GM12878 (cell line): ENCODE results near the gene SLC6A11. TPM values are rescaled to one million over a fixed set of nuclear protein-coding genes. Genes with fewer than 3 reads are reported as not detected.

Experiments used
- ATAC-seq: fragments of 200-7000 bp; cut with Tn5 transposase; 3 replicates; pipeline ENCODE4 v1.9.1; 2020; ENCODE audit warnings: mild to moderate bottlenecking, moderate library complexity
- Bru-seq: library from RNA; stranded (reverse); fragments of 400-500 nt; gene quantifications from one replicate; lab custom pipeline; 2021; lab: Mats Ljungman, UMichigan
- BruChase-seq, 2 experiments: library from RNA; stranded (reverse); fragments of 400-500 nt; gene quantifications; one replicate each; lab custom pipeline; 2021; lab: Mats Ljungman, UMichigan
- BruUV-seq: library from RNA; stranded (reverse); fragments of 400-500 nt; replicated peaks from 2 replicates; lab custom pipeline; 2021; lab: Mats Ljungman, UMichigan
- CTCF ChIA-PET: fragments of 300-600 bp; sonication (Branson Sonifier 250); formaldehyde crosslinking; extraction: SDS; loops from one replicate; lab custom pipeline; 2021; ENCODE audit warnings: inconsistent platforms; lab: Yijun Ruan, JAX
- POLR2A ChIA-PET: fragments of 350-600 bp; formaldehyde crosslinking; extraction: SDS; loops from one replicate; lab custom pipeline; 2021; ENCODE audit warnings: inconsistent platforms; lab: Charles Lee
- RAD21 ChIA-PET: fragments of 300-600 bp; sonication (Branson Sonifier 250); formaldehyde crosslinking; loops from one replicate; lab custom pipeline; 2023; ENCODE audit warnings: antibody characterized with exemption; ENCODE audit not compliant: unreplicated experiment; lab: Charles Lee
- SMC1A ChIA-PET: fragments of 300-600 bp; sonication (Branson Sonifier 250); formaldehyde crosslinking; loops from one replicate; lab custom pipeline; 2023; ENCODE audit not compliant: unreplicated experiment, uncharacterized antibody; lab: Charles Lee
- DNase-seq: peaks from one replicate; pipeline ENCODE4 v3.0.0-alpha.2; 2011; ENCODE audit warnings: low read depth, low spot score
- FAIRE-seq: peaks from 3 replicates; lab custom pipeline; 2011; peaks lifted over from hg19 to GRCh38; lab: Jason Lieb, UNC
- H2AFZ ChIP-seq: 2 replicates; pipeline ENCODE4 v1.6.0; 2011; ENCODE audit warnings: low read depth, low read length, control low read depth; ENCODE audit not compliant: control insufficient read depth
- H3K27ac ChIP-seq: 2 replicates; pipeline ENCODE4 v1.5.1; 2011; ENCODE audit warnings: control low read depth; ENCODE audit not compliant: control insufficient read depth, insufficient read depth
- H3K27me3 ChIP-seq, 2 experiments: replicated peaks in 1 of 2; 2 replicates each; pipeline versions ENCODE4 v1.6.0 to v1.6.1; 2011; ENCODE audit warnings: low read length in 1 of 2; ENCODE audit not compliant: control insufficient read depth in 2 of 2, insufficient read depth in 2 of 2
- H3K36me3 ChIP-seq, 2 experiments: 2 replicates each; pipeline ENCODE4 v1.5.1; 2011; ENCODE audit warnings: low read length in 1 of 2; ENCODE audit not compliant: control insufficient read depth in 2 of 2, insufficient read depth in 2 of 2
- H3K4me1 ChIP-seq: 2 replicates; pipeline ENCODE4 v1.6.1; 2011; ENCODE audit warnings: mild to moderate bottlenecking, low read length, moderate library complexity, mixed read lengths; ENCODE audit not compliant: control insufficient read depth, insufficient read depth
- H3K4me2 ChIP-seq: 2 replicates; pipeline ENCODE4 v1.6.0; 2011; ENCODE audit warnings: control low read depth; ENCODE audit not compliant: control insufficient read depth, insufficient read depth
- H3K4me3 ChIP-seq: fragments of 200-600 bp; sonication (generic); 2 replicates; pipeline ENCODE4 v1.5.1; 2016
- H3K79me2 ChIP-seq: 2 replicates; pipeline ENCODE4 v1.6.0; 2011; ENCODE audit warnings: low read length; ENCODE audit not compliant: control insufficient read depth, insufficient read depth
- H3K9ac ChIP-seq: 2 replicates; pipeline ENCODE4 v1.8.0; 2011; ENCODE audit warnings: low read length, control low read depth, mixed read lengths; ENCODE audit not compliant: control insufficient read depth, insufficient read depth
- H3K9me3 ChIP-seq: replicated peaks from 3 replicates; pipeline ENCODE4 v1.5.1; 2011; ENCODE audit warnings: mild to moderate bottlenecking, low read length; ENCODE audit not compliant: control insufficient read depth, insufficient read depth
- H4K20me1 ChIP-seq: 2 replicates; pipeline ENCODE4 v1.6.0; 2011; ENCODE audit not compliant: control insufficient read depth, insufficient read depth
- ATF3 ChIP-seq: IDR thresholded peaks from 2 replicates; pipeline ENCODE4 v1.6.1; 2011; ENCODE audit warnings: low read depth, mild to moderate bottlenecking, low read length, moderate library complexity, borderline replicate concordance; ENCODE audit errors: extremely low read depth
- ESRRA ChIP-seq: IDR thresholded peaks from 2 replicates; pipeline ENCODE4 v1.6.1; 2012; ENCODE audit warnings: mild to moderate bottlenecking, low read length, improper control_type of control experiment
- IKZF2 ChIP-seq, 2 experiments: fragments of 450-650 bp; IDR thresholded peaks; 2 replicates each; pipeline ENCODE4 v1.6.1; 2017; ENCODE audit warnings: mild to moderate bottlenecking in 2 of 2, moderate library complexity in 2 of 2
- MEF2A ChIP-seq: IDR thresholded peaks from 2 replicates; pipeline ENCODE4 v1.6.1; 2011; ENCODE audit warnings: low read depth, mild to moderate bottlenecking, low read length, moderate library complexity; ENCODE audit not compliant: insufficient read depth
- MYC ChIP-seq: IDR thresholded peaks from 2 replicates; pipeline ENCODE4 v1.6.1; 2011; ENCODE audit warnings: mild to moderate bottlenecking, low read length, moderate library complexity, inconsistent platforms; ENCODE audit not compliant: insufficient read depth, insufficient replicate concordance, insufficient read length, severe bottlenecking
- RB1 ChIP-seq: fragments of 450-650 bp; formaldehyde crosslinking; IDR thresholded peaks from 2 replicates; pipeline ENCODE4 v1.6.1; 2017; ENCODE audit warnings: mild to moderate bottlenecking, borderline replicate concordance
- RBBP5 ChIP-seq: fragments of 200-600 bp; sonication (generic); conservative IDR thresholded peaks from 2 replicates; pipeline ENCODE4 v1.6.1; 2016
- RELB ChIP-seq: fragments of 450-650 bp; IDR thresholded peaks from 2 replicates; pipeline ENCODE4 v1.6.1; 2017; ENCODE audit warnings: low read depth, mild to moderate bottlenecking, moderate library complexity
- SMAD5 ChIP-seq: IDR thresholded peaks from 2 replicates; pipeline ENCODE4 v1.6.1; 2016; ENCODE audit warnings: antibody characterized with exemption, low read depth
- SREBF1 ChIP-seq: IDR thresholded peaks from 2 replicates; pipeline ENCODE4 v1.6.1; 2012; ENCODE audit warnings: mild to moderate bottlenecking, low read length
- ZNF592 ChIP-seq: fragments of 450-650 bp; IDR thresholded peaks from 2 replicates; pipeline ENCODE4 v1.6.1; 2017; ENCODE audit warnings: mild to moderate bottlenecking, moderate library complexity
- WGBS: methylation state at CpG from one replicate; pipeline ENCODE4 v1.1.6; 2016; ENCODE audit warnings: low lambda C conversion rate; ENCODE audit not compliant: insufficient replicate concordance, insufficient coverage; ENCODE audit errors: missing lambda C conversion rate; 5-methylcytosine and 5-hydroxymethylcytosine counted together
- in situ Hi-C: fragments of 300-500 bp; cut with MboI; formaldehyde crosslinking; loops from 9 replicates; pipeline ENCODE4 v1.14.3; 2018; ENCODE audit warnings: mixed read lengths
- intact Hi-C: fragments of 100-400 bp; cut with micrococcal nuclease; formaldehyde crosslinking; loops from one replicate; pipeline ENCODE4 v1.14.2; 2022; ENCODE audit not compliant: unreplicated experiment
- long read RNA-seq, 2 experiments: library from polyadenylated mRNA; unstranded; transcript quantifications; one replicate each; pipeline ENCODE4 v2.0.0, GENCODE V29; 2019 to 2020
- polyA minus RNA-seq, 3 experiments: library from RNA; depleted of rRNA, polyadenylated mRNA; stranded (reverse); fragments of >200 nt; gene quantifications; 2 replicates each; pipeline ENCODE4 v1.2.3, GENCODE V29; 2011
- polyA plus RNA-seq, 11 experiments: library from polyadenylated mRNA; depleted of rRNA in 4 of 11; unstranded in 6 of 11; stranded (reverse) in 5 of 11; fragments of >200 nt; fragmentation: Nextera tagmentation in 4 of 11; fragmentation: Illumina TruSeq in 1 of 11; extraction: Ambion mirVana in 4 of 11; extraction: Trizol in 1 of 11; gene quantifications; 1 replicate in 1 of 11; 2 replicates in 10 of 11; pipeline versions ENCODE4 v1.2.1 to v1.2.3, GENCODE V29; 2011 to 2016; ENCODE audit warnings: inconsistent platforms in 2 of 11, missing spikeins in 2 of 11, low read depth in 1 of 11
- total RNA-seq, 4 experiments: library from RNA; depleted of rRNA in 3 of 4; stranded (reverse); fragments of >200 nt in 3 of 4; fragmentation: Illumina TruSeq in 1 of 4; extraction: Trizol in 1 of 4; gene quantifications; 2 replicates each; pipeline versions ENCODE4 v1.2.1 to v1.2.3, GENCODE V29; 2013 to 2021
- TF ChIP-seq, protein P1 (sequence below): IDR thresholded peaks from 2 replicates; pipeline ENCODE4 v1.6.1; 2011; ENCODE audit warnings: borderline replicate concordance, low read depth, mild to moderate bottlenecking, moderate library complexity, mixed read lengths, low read length; ENCODE audit not compliant: insufficient read depth; ENCODE audit errors: extremely low read length

The SLC6A11 gene
- total RNA-seq (2013; cell fraction: nucleolus; rRNA removed) = not detected in 2 replicates
- total RNA-seq (2014; rRNA removed) = not detected in 2 replicates
- total RNA-seq (2014; rRNA removed; fragmentation: Illumina TruSeq; extraction: Trizol) = not detected in 2 replicates
- total RNA-seq (2021) = not detected in 2 replicates
- not detected for polyA plus RNA-seq (2011; ENCODE audit: low read depth)
- polyA plus RNA-seq (2011; rRNA removed) = not detected in 2 replicates
- polyA plus RNA-seq (2011; cell fraction: cytosol; rRNA removed) = not detected in 2 replicates
- not detected in 2 replicates for polyA plus RNA-seq (2011; cell fraction: nucleus; rRNA removed)
- polyA plus RNA-seq (2012) = not detected in 2 replicates
- not detected in 2 replicates for polyA plus RNA-seq (2014; fragmentation: Illumina TruSeq; extraction: Trizol)
- polyA plus RNA-seq (2014; fragmentation: Nextera tagmentation; extraction: Ambion mirVana) = not detected
- polyA plus RNA-seq (2014; rRNA removed) = not detected in 2 replicates
- polyA plus RNA-seq (2016; fragmentation: Nextera tagmentation; extraction: Ambion mirVana) = not detected
- polyA minus RNA-seq (2011; rRNA and poly(A)+ RNA removed) = not detected in 2 replicates
- polyA minus RNA-seq (2011; cell fraction: cytosol; rRNA and poly(A)+ RNA removed) = not detected in 2 replicates
- not detected in 2 replicates for polyA minus RNA-seq (2011; cell fraction: nucleus; rRNA and poly(A)+ RNA removed)
- percentile 9 among the genes with signal in this experiment for Bru-seq, nascent RNA
- percentile 6 among the genes with signal in this experiment for BruChase-seq, experiment 1, labeled RNA remaining after a 6-hour chase
- BruChase-seq, experiment 2, labeled RNA remaining after a 2-hour chase = percentile 8 among the genes with signal in this experiment
- long read RNA-seq, experiment 1 = 0 reads
- long read RNA-seq, experiment 2 = 0 reads

- ChIA-PET CTCF (no interaction called here), SMC1A (no interaction called here), RAD21 (no interaction called here), POLR2A (no interaction called here)
- no peaks in the 10 kb centered on the region for H3K79me2 ChIP-seq
- H3K4me1 ChIP-seq = no peaks in the 10 kb centered on the region
- H4K20me1 ChIP-seq = no peaks in the 10 kb centered on the region
- no peak within 1 kb of the TSS for H3K27ac ChIP-seq
- H3K36me3 ChIP-seq = no peaks in the 10 kb centered on the region
- 53% methylated on average over 55 of the region's 96 CpGs for WGBS
- intact Hi-C loops (no loop called here), in situ Hi-C loops (no loop called here)
- DNase-seq = no peak
- H3K9ac ChIP-seq = no peak within 1 kb of the TSS
- no peak within 1 kb of the TSS for H3K4me2 ChIP-seq
- no peak for ATAC-seq
- H2AFZ ChIP-seq = no peak within 1 kb of the TSS
- H3K4me3 ChIP-seq = no peak within 1 kb of the TSS
- peaks cover 0 to 3% of the 10 kb centered on the region in 2 experiments; a peak in 1 of 4 replicates for H3K27me3 ChIP-seq
- no TSS peak for BruUV-seq
- no peaks in the 10 kb centered on the region for H3K9me3 ChIP-seq
- no peak for FAIRE-seq
- TF ChIP-seq ESRRA (no peak), RELB (no peak), ZNF592 (no peak), ATF3 (no peak), SREBF1 (no peak), MEF2A (no peak), IKZF2 (IDR thresholded peaks at IDR 0.05) (no peak), RBBP5 (no peak), MYC (no peak), RB1 (no peak), SMAD5 (no peak)
- TF ChIP-seq, protein P1, sequence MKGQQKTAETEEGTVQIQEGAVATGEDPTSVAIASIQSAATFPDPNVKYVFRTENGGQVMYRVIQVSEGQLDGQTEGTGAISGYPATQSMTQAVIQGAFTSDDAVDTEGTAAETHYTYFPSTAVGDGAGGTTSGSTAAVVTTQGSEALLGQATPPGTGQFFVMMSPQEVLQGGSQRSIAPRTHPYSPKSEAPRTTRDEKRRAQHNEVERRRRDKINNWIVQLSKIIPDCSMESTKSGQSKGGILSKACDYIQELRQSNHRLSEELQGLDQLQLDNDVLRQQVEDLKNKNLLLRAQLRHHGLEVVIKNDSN = no peak
Measured at GRCh38 chr3:10816019-10816862, at the start of gene SLC6A11. Gene SLC6A11 (plus strand): TSS chr3:10816228. CDS start chr3:10816266, 38 bp downstream.
